NOMO-1 treated with DMSO at 0.1 percent for 48 hours (cell line): ENCODE measurements around the gene NAPA.

ENCODE experiments used
- DNase-seq: peaks from one replicate; lab custom pipeline; 2025; ENCODE audit not compliant: unreplicated experiment; lab: John Stamatoyannopoulos, UW

Gene NAPA

DNA sequence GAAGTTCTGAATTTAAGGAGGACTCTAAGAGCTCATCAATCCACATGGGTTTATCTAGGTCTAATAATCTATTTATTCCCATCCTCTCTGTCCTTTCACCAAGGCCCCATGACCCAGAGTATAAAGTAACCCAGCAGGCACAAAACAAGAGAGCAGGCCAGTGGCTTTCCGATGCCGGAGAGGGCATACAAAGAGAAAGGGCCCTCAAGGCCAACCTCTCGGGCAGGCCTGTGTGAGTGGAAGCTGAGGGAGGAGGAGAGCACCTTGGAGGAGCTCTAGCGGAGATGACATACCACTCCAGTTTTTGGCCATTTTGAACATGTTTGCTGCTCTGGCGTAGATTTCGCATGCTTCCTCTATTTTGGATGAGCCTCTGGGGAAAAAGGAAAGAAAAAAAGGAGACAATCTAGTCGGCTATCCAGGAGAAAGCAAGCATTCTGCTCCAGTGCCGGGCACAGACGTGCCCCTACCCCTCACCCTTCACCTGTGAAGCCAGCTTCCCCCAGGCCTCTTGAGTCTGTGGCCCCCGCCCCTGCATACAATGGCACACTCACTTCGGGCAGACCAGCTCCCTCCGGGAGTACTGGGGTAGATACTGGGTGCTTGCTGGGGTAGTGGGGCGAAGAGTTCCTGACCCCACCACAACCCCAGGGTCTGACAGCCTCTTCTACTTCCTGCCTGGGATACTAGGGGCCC is 11.6 kb downstream of the NAPA start:
- DNase-seq = no peak

GRCh38 chr19:47499863-47500830 is 14.7 kb downstream of the NAPA start:
- DNase-seq = no peak

DNA sequence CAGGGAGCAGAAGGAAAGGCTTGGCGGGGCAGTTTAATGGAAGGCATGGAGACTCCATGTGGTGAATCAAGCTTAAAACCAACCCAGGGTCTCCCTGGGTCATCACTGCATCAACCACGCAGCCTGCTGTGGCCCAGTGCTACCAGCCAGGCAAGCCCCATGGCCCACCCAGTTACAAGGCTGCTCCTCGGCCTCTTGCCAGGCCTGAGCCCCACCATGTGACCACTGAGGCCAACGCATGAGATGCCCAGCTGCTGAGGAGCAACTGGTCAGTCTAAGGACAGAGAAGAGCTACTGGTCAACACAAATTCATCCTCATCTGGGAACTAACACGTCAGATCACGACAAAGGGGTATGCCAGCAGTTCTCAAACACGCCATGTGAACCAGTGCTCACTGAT is 15.5 kb downstream of the NAPA start:
- DNase-seq = no peak

DNA sequence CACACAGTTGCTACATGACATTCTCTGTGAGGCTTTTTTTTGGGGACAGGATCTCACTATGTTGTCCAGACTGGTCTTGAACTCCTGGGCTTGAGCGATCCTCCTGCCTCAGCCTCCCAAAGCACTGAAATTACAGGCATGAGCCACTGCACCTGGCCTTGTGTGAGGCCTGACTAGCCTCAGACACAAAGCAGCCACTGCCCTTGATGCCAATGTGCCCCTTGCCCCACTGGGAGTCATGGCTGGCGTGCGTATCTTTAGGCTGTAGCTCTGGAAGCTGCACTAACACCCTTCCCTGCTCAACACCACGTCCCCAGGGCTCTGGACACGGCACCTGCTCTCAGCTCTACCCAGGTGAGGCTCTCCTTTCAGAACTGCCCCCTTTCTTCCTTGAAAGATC is 16.3 kb downstream of the NAPA start:
- no peak for DNase-seq

DNA sequence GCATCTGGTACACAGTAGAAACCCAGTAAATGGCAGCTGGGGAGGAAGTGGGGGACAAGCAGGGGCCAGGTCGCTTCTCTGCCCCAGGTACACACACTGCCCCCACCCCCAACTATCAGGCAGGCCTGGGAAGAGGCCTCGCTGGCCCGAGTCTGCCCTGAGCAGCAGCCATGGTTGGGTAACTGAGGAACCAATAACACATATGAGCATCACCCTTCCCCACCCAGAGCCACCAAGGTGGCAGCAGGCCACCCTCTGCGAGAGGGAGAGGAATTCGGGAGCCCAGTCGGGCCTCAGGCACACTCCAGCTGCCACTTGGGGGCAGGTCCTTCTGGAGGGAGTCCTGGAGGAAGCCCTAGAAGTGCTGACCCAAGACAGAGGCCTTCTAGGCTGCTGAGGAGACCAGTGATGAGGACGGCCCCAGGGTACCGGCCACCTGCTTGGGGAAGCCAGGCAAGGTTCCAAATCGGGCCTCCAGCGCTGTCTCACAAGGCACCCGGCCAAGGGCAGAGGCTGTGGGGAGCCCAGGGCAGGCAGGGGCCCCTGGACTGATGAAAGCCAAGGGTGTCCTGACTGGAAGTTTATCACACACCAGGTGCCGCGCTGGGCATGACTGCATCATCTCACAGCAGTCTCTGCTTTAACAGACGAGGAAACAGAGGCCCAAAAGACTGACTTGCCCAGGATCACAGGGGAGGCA is 16.9 kb downstream of the NAPA start:
- DNase-seq = no peak

DNA sequence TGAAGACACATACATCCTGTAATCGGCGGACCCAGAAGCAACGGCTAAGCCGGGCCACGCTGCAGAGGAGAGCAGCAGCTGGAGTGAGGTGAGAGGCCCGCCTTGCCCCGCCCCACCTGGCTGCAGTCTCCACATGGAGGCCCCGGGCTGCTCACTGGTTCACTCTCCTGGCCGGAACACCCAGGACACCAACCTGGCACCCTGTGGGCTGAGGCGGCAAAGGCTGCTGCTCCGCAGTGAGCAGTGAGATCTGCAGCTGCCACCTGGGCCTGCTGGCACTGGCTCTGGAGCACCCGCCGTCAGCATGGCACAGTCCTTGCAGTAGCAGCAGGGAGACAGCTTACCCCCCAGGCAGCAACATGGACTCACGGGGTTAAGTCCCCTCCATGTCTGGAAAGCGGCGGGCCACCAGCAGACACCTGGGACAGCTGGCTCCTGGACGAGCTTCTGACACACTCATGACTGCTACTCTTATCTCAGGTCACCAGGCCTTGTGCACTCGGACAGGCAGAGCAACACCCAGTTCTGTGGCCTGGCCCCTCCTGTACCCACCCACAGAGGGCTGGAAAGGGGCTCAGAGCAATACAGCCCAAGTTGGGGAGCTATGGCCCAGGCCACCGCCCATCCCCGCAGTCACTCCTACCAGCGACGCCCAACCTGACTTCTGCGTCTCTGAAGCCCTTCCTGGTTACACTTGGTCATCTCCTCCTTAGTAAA is 17.7 kb downstream of the NAPA start:
- no peak for DNase-seq

- no peak for DNase-seq
Observed at GRCh38 chr19:47495478-47496372, 19.1 kb downstream of the NAPA start.

DNA sequence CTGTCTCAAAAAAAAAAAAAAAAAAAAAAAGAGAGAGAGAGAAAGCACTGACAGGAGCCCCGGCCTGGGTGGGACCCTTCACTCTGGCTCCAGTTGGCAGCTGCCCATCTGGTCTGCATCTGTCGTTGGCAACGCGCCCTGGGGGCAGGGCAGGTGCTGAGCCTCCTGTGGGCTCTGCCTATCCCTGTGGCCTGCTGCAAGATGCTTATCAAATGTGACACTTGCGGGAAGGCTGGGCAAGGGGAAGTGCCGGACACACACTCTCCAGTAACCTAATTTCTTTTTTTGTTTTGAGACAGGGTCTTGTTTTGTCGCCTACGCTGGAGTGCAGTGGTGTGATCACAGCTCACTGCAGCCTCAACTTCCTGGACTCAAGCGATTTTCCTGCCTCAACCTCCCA is 20.1 kb downstream of the NAPA start:
- no peak for DNase-seq

DNA sequence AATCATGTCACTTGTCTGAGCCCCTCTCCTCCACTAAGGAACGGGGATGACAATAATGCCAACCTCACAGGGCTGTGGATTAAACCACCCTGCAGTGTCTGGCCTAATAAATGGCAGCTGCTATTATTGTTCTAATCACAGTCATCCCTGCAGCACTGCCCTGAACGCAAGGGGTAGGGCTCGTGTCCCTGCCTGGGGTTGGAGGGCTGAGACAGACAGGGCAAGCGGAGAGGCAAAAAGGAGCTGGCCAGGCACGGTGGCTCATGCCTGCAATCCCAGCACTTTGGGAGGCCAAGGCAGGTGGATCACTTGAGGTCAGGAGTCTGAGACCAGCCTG is 20.7 kb downstream of the NAPA start:
- no peak for DNase-seq

GRCh38 chr19:47493378-47494210 is 21.3 kb downstream of the NAPA start:
- no peak for DNase-seq

GRCh38 chr19:47492571-47493377 is 22.1 kb downstream of the NAPA start:
- no peak for DNase-seq

DNA sequence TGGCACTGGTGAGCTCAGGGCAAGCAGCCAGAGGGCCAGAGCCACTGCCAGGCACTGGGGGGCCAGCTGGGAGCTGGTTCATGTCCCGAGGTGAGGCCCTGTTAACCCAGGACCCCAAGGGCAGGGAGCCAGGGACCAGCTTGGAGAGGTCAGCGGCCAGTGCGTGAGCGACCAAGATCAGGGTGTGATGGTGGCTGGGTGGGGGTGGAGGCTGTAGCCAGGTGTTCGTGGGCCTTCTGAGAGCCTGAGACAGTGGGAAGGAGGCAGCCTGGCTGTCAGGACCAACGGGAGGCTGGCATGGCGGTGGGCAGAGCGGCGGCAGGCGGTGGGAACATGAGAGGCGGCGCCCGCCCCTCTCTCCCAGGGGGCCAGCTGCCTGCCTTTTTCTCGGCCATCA is 22.7 kb downstream of the NAPA start:
- no peak for DNase-seq

DNA sequence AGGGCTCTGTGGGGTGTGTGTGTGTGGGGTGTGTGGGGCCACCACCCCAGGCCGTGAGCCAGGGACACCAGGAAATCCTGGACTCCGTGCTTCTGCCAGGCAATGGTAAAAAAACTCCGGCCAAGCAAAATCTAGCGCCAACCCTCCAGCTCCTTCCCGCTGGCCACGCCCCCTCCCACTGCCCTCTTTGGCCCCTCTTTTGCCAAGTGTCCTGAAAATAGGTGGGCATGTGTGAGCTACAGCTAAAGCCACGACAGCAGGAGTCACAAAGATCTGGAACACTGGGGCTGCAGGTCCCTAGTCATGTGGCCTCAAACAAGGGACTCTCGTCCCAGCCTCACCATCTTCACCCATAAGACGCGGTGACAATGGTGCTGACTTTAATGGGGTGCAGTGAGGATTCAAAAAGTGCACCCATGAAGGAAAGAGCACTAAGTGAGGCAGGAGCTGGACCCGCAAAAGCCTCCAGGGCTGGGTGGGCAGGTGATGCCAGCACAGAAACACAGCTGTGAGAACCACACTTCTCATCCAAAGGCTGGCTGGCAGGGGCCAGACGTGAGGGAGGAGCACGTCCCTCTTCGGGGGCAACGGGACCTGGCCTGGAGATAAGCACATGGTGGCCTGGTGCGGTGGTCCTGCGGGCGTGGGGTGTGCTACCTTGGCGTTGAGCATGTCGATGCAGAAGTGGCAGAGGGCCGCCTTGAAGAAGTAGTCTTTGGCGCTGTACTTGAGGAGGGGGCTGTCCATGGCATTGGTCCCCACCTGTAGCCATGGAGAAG is 23.3 kb downstream of the NAPA start:
- no peak for DNase-seq

- no peak for DNase-seq
Observed at GRCh38 chr19:47490847-47491246, 24.0 kb downstream of the NAPA start.

DNA sequence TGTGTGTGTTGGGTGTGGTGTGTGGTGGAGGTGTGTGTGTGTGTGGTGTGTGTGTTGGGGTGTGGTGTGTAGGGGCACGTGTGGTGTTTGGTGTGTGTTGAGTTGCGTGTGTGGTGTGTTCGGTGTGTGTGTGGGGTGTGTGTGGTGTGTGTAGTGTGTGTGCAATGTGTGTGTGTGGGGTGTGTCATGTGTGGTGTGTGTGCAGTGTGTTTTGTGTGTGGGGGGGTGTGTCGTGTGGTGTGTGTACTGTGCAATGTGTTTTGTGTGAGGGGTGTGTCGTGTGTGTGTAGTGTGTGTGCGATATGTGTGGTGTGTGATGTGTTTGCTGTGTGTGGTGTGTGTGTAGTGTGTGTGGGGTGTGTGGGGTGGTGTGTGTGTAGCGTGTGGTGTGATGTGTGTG is 24.8 kb downstream of the NAPA start:
- no peak for DNase-seq

GRCh38 chr19:47489072-47489914 is 25.6 kb downstream of the NAPA start:
- DNase-seq = no peak
